Measurements from ENCODE around the gene LRRC2. TPM values are rescaled to one million over a fixed set of nuclear protein-coding genes. Genes with fewer than 3 reads are reported as not detected.

Gene LRRC2
- total RNA-seq, 1 experiment from 2014 or later: 2.6 TPM

GRCh38 chr3:46524008-46524407 is 42.1 kb downstream of the LRRC2 start:
- Histone ChIP-seq H3K9me3 (ENCODE audit: control insufficient read depth, low read depth, low read length) (no peaks in the 10 kb centered on the region), H3K23me2 (ENCODE audit: insufficient read length, low read depth, low read length, poor library complexity, severe bottlenecking) (no peaks in the 10 kb centered on the region), H3K4me1 (ENCODE audit: insufficient read depth, low read length) (no peaks in the 10 kb centered on the region), H4K20me1 (ENCODE audit: control insufficient read depth, insufficient read depth, insufficient read length) (no peaks in the 10 kb centered on the region), H3K23ac (ENCODE audit: insufficient read length, low read depth, low read length) (no peak overlapping the region), H4K91ac (ENCODE audit: insufficient read length, low read depth, low read length) (no peak overlapping the region), H3K9ac (ENCODE audit: extremely low read depth, insufficient read length, low read length) (no peak overlapping the region), H3K14ac (ENCODE audit: insufficient read depth, low read length) (no peak overlapping the region), H4K8ac (replicated peaks; ENCODE audit: insufficient read length, low read depth, low read length) (no peak overlapping the region), H2BK20ac (ENCODE audit: low read depth, low read length, poor library complexity, severe bottlenecking) (no peak overlapping the region), H3K4me2 (ENCODE audit: insufficient read depth, insufficient read length, low read length) (no peak overlapping the region), H3K4ac (ENCODE audit: low read depth, low read length) (no peak overlapping the region), H2AK5ac (ENCODE audit: insufficient read length, low read length) (no peak overlapping the region), H2BK5ac (ENCODE audit: insufficient read length, low read length) (no peak overlapping the region), H4K5ac (ENCODE audit: insufficient read length, low read depth, low read length) (no peak overlapping the region), H3K79me1 (ENCODE audit: insufficient read depth, low read depth, low read length, poor library complexity, severe bottlenecking) (no peaks in the 10 kb centered on the region), H2BK15ac (ENCODE audit: low read depth, low read length) (no peak overlapping the region), H2AFZ (ENCODE audit: low read length) (no peak overlapping the region), H3K79me2 (ENCODE audit: insufficient read depth, low read length) (no peaks in the 10 kb centered on the region), H3K27me3 (ENCODE audit: insufficient read depth, low read length) (no peaks in the 10 kb centered on the region), H3T11ph (ENCODE audit: low read length) (no peak overlapping the region), H2BK120ac (ENCODE audit: low read depth, low read length, poor library complexity, severe bottlenecking) (no peak overlapping the region), H3K56ac (ENCODE audit: insufficient read length, low read depth, low read length) (no peak overlapping the region), H2BK12ac (ENCODE audit: insufficient read length, low read depth, low read length) (no peak overlapping the region), H3K27ac (ENCODE audit: insufficient read length, low read depth, low read length) (no peak overlapping the region), H3K18ac (ENCODE audit: insufficient read length, low read depth, low read length) (no peak overlapping the region)
- H3K27me3 Mint-ChIP-seq (ENCODE audit: low read depth): no peaks in the 10 kb centered on the region
- no peak overlapping the region for H3K27ac Mint-ChIP-seq
- H3K4me3 Mint-ChIP-seq: no peak overlapping the region
- no CpG with 5 or more reads among the region's 3 CpGs for WGBS (ENCODE audit: extremely low coverage, insufficient read length, low lambda C conversion rate)
- no peaks in the 10 kb centered on the region for H3K9me3 Mint-ChIP-seq
- peaks cover 7% of the 10 kb centered on the region in 2 experiments; a peak in 3 of 4 replicates for H3K4me1 Mint-ChIP-seq
- DNase-seq: no peak
- no peaks in the 10 kb centered on the region for H3K36me3 Mint-ChIP-seq (ENCODE audit: insufficient read depth in 1 of 3, low read depth in 3 of 3)
- TF ChIP-seq CTCF (conservative IDR thresholded peaks at IDR 0.05): no peak
